NCI-H146 (cell line): ENCODE data around the gene ARFGEF3.
A peak's percentile ranks its signal among the peaks of the same experiment; 100 is the strongest.
"Not testable (repeated sequence)": the region's sequence is repeated elsewhere in the genome, so short reads cannot be mapped to it uniquely, and the experiment has no call there.

ENCODE experiments used
- DNase-seq: peaks from one replicate; lab custom pipeline; 2025; lab: John Stamatoyannopoulos, UW

Gene ARFGEF3

DNA sequence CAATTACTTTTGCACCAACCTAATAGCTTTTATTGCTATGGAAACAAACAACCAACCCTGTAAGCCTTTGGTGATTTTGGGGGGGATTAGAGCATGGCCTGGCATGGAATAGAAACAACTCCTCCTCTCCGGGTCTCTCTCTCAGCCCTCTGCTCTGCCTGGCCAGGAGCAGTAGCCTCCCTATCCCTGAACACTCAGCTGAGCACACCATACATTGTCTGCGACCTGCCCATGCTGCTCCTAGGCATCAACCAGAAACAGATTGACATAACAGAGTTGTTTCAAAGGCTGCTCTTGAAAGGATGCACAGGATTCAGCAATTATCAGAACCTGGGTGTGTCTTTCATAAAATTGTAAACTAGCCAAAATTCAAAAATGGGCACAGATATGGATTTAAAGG, 186.1 kb downstream of the ARFGEF3 start:
- no peak for DNase-seq

DNA sequence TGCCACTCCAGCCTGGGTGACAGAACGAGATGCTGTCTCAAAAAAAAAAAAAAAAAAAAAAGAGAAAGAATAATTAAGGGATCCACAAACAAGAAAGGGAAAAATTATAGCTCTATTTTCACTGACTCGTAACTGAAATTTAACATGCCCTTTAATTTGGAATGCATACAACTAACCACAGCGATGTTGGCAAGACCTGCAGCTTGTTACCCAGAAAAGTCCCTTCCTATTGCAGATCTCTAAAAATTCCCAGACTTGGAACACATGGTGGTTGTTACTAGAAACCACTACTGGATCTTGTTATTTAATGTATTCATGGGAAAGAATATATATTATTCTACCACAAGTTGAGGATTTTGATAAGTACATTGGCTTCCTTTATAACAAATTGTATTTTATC, 188.2 kb downstream of the ARFGEF3 start:
- DNase-seq: no peak

DNA sequence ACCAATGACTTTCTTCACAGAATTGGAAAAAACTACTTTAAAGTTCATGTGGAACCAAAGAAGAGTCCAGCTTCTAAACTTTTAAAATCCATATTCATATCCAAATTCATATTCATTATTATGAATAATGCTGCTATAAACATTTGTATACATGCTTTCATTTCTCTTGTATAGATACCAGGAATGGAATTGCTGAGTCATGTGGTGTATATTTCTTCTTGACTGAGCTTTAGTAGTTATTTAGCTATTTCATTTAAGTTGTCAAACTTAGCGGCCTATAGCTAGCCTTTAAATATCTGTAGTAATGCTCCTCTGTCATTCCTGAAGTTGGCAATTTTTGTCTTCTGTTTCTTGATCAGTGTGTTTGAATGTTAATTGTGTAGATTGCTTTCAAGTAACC, 196.2 kb downstream of the ARFGEF3 start:
- DNase-seq: no peak

DNA sequence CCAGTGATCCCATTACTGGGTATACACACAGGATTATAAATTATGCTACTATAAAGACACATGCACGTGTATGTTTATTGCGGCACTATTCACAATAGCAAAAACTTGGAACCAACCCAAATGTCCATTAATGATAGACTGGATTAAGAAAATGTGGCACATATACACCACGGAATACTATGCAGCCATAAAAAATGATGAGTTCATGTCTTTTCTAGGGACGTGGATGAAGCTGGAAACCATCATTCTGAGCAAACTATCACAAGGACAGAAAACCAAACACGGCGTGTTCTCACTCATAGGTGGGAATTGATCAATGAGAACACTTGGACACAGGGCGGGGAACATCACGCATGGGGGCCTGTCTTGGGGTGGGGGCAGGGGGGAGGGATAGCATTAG, 206.9 kb downstream of the ARFGEF3 start:
- not testable (repeated sequence) for DNase-seq

DNA sequence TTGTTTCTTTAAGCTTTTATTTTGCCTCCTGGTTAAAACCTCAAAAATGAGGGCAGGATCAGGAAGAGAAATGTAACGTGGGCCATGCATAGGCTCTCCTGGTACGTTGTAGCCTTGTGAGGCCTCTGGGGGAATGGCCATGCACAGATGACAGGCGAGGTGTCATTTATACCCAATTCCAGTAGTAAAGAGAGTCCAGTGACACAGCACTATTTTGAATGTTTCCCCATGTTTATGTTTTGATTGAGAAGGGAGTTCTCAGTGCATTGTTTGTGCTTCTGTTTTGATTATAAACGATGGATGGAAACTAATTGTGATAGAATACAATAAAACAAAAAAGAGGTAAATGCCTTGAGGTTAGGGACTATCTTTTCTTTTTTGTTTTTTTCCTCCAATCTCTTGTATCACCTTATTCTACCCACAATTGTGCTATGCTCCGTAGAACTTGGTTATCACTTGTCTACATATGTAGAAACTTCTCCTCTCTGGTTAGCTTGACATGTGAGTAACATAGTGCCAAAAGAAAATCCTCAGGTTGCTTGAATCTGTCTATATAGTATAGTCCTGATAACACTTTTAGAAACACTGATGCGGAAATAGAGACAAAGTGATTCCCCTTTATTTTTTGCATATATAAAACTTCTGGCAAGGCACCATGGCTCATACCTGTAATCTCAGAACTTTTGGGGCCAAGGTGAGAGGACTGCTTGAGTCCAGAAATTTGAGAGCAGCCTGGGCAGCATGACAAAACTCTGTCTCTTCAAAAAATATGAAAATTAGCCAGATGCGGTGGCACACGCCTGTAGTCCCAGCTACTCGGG, 209.1 kb downstream of the ARFGEF3 start:
- no peak for DNase-seq

DNA sequence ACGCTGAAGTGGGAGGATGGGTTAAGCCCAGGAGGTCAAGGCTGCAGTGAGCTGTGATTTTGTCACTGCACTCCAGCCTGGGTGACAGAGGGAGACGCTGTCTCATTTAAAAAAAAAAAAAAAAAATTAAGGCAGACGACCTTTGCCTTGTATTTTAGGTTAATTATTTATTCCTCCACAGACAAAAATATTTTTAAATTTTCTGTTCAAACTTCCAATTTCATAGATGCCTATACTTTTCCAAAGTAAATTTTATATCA, 209.6 kb downstream of the ARFGEF3 start:
- DNase-seq: no peak

DNA sequence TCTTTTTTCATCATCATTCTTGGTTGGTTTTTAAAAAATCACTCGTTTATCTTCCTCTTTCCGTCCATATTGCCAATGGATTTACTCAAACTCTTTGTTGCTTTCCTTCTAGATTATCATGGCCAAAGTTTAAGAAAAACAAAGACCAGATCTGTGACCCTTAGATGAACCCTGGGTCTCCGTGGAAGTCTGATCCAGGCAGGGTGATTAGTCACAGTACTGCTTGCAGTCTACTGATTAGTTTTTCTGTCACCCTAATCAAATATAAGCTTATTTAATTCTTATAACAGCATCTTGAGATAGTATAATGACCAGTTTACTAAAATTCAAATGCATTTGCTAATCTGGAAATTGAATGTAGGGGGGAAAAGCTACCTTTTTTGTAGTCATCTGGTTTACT, 210.0 kb downstream of the ARFGEF3 start:
- DNase-seq: no peak

DNA sequence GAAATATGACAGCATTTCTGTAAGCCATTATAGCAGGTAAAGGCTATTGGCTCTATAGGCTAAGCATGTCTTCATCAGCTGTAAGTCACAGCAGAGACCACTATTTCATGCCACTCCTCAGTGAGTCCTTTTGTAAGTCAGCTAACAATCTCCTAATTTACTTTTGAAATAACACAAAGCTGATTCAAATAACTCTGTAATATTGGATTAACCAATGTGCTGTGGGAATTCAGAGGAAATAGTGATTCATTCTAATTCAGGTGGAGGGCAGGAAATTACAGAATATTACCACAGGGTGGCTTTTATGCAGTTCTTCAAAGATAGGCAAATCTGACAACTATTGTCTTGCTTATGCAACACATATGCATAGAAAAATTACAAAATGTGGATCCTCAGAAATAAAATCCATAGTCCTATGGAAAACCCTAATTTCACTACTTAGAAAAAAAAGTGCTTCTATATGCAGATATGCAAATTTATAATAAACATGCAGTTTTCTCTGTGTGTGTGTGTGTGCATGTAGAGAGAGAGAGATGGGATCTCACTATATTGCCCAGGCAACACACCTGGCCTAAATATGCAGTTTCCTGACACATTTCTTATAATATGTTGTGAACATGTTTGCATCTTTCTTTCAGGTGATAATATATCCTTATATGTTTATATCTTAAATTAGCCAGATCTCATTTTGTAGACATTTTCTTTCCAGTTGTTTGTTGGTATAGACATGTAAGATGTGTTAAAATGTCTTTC, 211.1 kb downstream of the ARFGEF3 start:
- DNase-seq: no peak

DNA sequence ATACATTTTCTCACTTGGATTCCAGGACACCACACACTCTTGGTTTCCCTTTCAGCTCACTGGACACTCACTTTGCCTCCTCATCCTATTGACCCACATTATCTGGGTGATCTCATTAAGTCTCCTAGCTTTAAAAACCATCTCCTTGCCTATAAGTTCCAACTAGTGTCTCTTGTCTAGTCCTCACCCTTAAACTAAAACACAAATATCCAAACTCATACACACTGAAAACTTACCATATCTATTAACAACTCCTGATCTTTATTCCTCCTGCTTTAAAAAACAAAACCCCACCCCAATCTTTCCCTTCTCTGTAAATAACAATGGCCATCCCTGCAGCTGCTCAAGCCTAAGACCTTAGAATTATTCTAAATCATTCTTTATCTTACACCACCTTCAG, 212.5 kb downstream of the ARFGEF3 start:
- DNase-seq: no peak

DNA sequence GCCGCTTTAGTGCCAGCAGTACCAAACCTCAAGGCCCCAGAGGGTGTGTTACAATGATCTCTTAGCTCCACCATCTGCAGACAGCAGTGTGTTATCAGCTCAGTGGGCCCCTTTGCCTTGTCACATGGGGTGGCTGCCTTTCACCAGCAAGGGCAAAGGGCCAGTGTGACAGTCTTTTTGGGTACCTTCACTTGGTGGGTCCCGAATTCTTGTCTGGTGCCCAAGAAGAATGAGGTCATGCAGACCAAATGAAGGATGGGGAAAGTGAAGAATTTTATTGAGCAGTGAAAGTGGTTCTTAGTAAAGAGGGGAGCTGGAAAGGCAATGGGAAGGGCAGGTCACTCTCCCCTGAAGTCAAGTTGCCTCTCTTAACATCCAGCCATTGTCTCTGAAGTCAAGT, 213.1 kb downstream of the ARFGEF3 start:
- DNase-seq: no peak

DNA sequence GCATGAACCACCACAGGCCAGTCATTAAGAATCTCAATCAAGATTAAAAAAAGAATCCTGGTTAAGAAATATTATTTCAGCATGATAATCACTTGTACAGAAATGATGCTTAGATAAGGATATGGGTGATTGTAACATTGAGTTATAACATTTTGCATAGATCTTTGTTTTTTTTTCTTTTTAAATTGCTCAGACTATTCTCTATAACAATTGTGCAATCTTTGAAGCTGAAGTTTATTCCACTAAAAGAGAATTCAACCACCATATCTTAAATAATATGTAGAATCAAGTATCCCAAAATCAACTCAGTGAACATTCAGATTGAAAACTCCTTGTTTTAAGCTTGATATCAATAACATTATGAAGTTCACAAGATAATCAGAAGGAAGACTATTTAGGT, 215.3 kb downstream of the ARFGEF3 start:
- no peak for DNase-seq

DNA sequence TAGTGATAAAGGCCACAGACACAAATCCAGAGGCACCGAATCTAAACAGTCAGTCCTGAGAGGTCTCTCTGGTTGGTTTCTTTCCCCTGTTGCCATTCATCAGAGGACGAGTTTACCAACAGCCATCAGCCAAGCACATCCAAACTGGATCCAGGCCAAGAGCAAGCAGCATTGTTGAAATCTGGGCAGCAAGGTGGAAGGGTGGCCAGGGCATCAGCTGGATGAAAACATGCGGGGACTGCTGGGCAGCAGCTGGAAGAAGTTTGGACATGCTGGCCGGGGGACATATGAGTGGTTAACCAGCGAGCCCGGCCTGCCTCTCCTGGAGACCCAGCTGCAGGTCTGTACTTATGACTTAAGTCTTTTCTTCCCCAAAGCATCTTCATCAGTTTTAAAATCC, 216.1 kb downstream of the ARFGEF3 start, which contains the start of gene SMIM28:
SMIM28 (plus strand) TSS at position 62 of the 400 bp plus-strand sequence; CDS start at position 230, 168 bp downstream.
- peak; percentile 77 for DNase-seq

DNA sequence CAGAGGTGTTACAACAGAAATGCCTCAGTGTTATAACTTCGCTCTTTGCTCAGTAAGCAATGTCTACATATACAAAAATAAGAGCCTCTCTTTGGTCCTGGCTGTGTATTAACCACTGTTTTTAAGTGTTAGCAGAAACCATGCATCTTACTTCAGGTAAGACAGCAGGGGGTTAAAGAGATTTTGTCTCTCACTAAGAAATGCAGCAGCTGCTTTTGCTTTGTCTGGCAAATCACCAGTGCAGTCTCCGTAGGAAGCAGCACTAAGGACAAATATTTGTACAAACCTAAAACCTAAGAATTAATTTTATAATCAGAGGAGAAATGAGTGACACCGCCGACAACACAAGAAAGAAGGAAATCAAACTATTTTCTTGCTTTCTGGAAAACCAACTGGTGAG, 216.7 kb downstream of the ARFGEF3 start:
- DNase-seq: peak; percentile 87

DNA sequence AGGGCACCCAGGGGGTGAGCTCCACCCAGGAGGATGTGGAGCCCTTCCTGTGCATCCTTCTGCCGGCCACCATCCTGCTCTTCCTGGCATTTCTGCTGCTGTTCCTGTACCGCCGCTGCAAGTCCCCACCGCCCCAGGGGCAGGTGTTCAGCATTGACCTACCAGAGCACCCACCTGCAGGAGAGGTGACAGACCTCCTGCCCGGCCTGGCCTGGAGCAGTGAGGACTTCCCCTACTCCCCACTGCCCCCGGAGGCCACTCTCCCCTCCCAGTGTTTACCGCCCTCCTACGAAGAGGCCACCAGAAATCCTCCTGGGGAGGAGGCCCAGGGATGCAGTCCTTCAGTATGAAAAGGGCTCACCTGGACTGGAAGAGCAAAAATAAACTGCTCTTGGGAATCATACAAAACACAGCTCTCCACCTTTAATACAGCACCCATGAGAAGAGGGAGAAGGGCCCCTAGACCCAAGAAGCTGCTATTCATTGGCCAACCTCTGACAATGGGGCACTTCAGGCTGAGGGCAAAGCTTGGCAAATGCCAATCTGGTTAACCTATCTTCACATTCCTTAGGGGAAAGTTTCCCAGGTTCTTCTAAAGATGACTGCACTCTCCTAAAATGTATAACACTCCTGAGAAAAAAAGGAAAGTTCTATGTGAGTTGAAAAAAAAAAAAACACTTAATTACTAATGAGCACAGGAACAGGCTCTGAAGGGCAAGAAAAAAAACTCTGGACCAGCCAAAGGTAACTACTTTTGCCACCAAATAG, 220.9 kb downstream of the ARFGEF3 start:
- peak; percentile 98 for DNase-seq

DNA sequence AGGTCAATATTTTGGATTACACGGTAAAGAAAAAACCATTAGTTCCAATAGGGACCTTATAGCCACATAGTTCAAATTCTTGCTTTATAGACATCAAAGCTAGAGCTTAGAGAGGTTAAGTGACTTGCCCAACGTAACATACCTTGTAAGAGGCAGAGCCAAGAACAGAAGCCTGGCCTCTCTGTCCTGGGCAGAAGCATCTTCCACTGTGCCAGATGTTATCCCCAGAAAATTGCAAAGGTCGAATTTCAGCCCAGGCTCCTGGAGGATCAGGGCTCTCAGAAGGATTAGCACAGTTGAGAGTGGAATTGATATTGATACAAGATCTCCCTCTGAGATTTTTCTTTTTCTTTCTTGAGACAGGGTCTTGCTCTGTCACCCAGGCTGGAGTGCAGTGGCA, 222.0 kb downstream of the ARFGEF3 start:
- no peak for DNase-seq

DNA sequence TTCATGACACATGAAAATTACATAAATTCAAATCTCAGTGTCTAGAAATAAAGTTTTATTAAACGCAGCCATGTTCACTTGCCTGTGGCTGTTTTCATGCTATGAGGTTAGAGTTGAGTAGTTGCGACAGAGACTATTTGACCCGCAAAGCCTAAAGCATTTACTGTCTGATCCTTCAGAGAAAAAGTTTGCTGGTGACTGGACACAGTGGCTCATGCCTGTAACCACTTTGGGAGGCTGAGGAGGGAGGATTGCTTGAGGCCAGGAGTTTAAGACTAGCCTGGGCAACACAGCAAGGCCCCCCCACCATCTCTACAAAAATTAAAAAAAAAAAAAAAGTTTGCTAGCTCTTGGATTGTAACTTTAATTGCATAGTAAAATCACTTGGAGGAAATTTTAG, 225.2 kb downstream of the ARFGEF3 start:
- DNase-seq: no peak

DNA sequence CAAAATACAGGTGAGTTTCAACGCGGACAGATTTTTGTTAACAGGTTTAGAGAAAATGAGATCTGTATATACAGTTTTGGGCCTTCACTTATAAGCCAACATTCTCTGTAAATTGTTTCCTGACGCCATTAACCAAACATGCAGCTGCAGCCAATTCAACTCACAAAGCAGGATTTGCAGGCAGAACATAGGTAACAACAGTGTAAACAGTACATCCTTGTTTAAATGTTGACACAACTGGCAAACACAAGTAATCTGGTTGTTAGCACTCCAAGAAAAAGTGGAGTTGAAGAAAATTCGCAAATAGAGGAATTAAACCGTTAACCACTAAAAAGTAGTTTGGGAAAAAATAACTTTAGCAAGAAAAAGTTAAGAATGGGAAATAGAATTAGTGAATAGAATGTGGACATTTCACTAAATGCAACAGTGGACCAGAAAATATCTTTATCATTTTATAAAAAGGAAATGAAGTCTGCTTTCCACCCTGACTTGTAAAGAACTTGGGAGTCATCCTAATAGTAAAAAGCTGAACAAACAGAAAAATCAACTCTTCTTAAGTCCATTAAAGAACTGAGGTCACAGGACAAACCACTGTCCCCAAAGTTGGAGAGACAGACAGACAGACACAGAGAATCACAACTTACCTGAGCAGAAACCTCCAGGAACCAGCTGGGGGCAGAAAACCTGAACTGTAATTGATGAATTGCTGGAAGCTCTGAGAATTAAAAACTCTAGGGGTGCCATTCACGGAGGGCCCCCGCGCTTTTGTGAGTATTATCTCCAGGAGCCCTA, 226.0 kb downstream of the ARFGEF3 start:
- DNase-seq: peak; percentile 90

DNA sequence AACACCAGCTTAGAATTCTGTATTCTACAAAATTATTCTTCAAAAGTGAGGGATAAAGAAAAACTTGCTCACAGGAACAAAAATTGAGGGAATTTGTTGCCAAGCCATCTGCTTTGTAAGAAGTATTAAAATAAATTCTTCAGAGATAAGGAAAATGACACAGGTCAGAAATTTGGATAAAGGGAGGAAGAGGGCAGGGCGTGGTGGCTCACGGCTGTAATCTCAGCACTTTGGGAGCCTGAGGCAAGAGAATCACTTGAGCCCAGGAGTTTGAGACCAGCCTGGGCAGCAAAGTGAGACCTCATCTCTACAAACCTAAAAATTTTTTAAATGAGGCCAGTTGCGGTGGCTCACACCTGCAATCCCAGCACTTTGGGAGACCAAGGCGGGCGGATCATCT, 227.8 kb downstream of the ARFGEF3 start:
- no peak for DNase-seq
